ENCODE data around the gene SPSB2. TPM values are rescaled to one million over a fixed set of nuclear protein-coding genes. Genes with fewer than 3 reads are reported as not detected.

Gene SPSB2
- total and polyA plus RNA-seq, 9 of the 15 experiments (the other 6 are each of a cell fraction or from before 2014, with no cell fraction given): 0.10 to 10.6 (median 1.9) TPM

DNA sequence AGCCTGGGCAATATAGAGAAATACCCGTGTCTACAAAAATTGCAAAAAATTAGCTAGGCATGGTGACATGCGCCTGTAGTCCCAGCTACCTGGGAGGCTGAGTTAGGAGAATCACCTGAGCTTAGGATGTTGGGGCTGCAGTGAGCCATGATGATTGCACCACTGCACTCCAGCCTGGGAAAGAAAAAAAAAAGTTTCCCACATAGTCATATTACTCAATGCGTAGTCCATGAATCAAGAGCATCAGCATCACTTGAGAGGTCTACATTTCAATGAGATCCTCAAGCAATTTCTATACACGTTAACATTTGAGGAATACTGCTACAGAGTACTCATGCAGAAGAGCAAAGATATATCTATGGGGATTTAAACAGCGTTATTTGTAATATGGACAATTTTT, 26.3 kb upstream of the SPSB2 start (continued):
- TF ChIP-seq, protein P1, sequence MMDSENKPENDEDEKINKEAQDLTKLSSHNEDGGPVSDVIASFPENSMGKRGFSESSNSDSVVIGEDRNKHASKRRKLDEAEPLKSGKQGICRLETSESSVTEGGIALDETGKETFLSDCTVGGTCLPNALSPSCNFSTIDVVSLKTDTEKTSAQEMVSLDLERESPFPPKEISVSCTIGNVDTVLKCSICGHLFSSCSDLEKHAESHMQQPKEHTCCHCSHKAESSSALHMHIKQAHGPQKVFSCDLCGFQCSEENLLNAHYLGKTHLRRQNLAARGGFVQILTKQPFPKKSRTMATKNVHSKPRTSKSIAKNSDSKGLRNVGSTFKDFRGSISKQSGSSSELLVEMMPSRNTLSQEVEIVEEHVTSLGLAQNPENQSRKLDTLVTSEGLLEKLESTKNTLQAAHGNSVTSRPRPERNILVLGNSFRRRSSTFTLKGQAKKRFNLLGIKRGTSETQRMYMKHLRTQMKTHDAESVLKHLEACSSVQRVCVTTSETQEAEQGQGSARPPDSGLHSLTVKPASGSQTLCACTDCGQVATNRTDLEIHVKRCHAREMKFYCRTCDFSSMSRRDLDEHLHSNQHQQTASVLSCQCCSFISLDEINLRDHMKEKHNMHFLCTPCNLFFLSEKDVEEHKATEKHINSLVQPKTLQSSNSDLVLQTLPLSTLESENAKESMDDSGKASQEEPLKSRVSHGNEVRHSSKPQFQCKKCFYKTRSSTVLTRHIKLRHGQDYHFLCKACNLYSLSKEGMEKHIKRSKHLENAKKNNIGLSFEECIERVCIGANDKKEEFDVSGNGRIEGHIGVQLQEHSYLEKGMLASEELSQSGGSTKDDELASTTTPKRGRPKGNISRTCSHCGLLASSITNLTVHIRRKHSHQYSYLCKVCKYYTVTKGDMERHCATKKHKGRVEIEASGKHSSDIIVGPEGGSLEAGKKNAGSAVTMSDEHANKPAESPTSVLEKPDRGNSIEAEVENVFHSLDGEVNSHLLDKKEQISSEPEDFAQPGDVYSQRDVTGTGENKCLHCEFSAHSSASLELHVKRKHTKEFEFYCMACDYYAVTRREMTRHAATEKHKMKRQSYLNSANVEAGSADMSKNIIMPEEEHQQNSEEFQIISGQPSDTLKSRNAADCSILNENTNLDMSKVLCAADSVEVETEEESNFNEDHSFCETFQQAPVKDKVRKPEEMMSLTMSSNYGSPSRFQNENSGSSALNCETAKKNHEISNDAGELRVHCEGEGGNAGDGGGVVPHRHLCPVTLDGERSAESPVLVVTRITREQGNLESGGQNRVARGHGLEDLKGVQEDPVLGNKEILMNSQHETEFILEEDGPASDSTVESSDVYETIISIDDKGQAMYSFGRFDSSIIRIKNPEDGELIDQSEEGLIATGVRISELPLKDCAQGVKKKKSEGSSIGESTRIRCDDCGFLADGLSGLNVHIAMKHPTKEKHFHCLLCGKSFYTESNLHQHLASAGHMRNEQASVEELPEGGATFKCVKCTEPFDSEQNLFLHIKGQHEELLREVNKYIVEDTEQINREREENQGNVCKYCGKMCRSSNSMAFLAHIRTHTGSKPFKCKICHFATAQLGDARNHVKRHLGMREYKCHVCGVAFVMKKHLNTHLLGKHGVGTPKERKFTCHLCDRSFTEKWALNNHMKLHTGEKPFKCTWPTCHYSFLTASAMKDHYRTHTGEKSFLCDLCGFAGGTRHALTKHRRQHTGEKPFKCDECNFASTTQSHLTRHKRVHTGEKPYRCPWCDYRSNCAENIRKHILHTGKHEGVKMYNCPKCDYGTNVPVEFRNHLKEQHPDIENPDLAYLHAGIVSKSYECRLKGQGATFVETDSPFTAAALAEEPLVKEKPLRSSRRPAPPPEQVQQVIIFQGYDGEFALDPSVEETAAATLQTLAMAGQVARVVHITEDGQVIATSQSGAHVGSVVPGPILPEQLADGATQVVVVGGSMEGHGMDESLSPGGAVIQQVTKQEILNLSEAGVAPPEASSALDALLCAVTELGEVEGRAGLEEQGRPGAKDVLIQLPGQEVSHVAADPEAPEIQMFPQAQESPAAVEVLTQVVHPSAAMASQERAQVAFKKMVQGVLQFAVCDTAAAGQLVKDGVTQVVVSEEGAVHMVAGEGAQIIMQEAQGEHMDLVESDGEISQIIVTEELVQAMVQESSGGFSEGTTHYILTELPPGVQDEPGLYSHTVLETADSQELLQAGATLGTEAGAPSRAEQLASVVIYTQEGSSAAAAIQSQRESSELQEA (IDR thresholded peaks at IDR 0.05; ENCODE audit: low read depth): no peak
- no peak for TF ChIP-seq TAF7 (tag; IDR thresholded peaks at IDR 0.05)
- TF ChIP-seq, protein P2, sequence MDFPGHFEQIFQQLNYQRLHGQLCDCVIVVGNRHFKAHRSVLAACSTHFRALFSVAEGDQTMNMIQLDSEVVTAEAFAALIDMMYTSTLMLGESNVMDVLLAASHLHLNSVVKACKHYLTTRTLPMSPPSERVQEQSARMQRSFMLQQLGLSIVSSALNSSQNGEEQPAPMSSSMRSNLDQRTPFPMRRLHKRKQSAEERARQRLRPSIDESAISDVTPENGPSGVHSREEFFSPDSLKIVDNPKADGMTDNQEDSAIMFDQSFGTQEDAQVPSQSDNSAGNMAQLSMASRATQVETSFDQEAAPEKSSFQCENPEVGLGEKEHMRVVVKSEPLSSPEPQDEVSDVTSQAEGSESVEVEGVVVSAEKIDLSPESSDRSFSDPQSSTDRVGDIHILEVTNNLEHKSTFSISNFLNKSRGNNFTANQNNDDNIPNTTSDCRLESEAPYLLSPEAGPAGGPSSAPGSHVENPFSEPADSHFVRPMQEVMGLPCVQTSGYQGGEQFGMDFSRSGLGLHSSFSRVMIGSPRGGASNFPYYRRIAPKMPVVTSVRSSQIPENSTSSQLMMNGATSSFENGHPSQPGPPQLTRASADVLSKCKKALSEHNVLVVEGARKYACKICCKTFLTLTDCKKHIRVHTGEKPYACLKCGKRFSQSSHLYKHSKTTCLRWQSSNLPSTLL (IDR thresholded peaks at IDR 0.05): no peak
- TF ChIP-seq ZNF766 (CRISPR knock-in tag; conservative IDR thresholded peaks at IDR 0.05): no peak

All from K562 (cell line).